ENCODE results near the gene AGAP1.

Gene AGAP1

DNA sequence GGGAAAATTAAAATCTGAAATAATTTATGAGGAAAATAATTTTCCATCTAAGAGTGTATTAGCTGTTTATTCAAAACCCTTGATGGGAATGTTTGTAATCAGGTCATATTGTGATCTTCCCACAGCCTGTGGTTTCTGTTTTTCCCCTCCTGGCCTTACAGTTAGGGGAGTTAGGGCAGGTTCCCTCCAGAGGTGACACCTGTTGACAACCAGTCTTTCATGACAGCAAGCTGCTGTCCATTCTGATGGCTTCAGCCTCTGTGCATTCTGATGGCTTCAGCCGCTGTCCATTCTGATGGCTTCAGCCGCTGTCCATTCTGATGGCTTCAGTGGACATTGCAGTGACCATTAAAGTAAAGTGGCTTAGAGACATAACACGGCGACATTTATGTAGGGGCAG, 346.1 kb downstream of the AGAP1 start:
- H3K4me3 ChIP-seq (ENCODE audit: severe bottlenecking): no peak overlapping the region
- no peaks in the 10 kb centered on the region for H3K36me3 ChIP-seq (ENCODE audit: low read depth)
- DNase-seq (ENCODE audit: low spot score): no peak
- H3K27me3 ChIP-seq (ENCODE audit: insufficient read depth, poor library complexity, severe bottlenecking): no peaks in the 10 kb centered on the region
- no peaks in the 10 kb centered on the region for H3K9me3 ChIP-seq (ENCODE audit: severe bottlenecking)
- H3K4me1 ChIP-seq (ENCODE audit: insufficient read depth, poor library complexity, severe bottlenecking): no peaks in the 10 kb centered on the region
- no peak for ATAC-seq (ENCODE audit: low read depth)
- H3K27ac ChIP-seq (ENCODE audit: poor library complexity, severe bottlenecking): no peak overlapping the region
- TF ChIP-seq, protein P1, sequence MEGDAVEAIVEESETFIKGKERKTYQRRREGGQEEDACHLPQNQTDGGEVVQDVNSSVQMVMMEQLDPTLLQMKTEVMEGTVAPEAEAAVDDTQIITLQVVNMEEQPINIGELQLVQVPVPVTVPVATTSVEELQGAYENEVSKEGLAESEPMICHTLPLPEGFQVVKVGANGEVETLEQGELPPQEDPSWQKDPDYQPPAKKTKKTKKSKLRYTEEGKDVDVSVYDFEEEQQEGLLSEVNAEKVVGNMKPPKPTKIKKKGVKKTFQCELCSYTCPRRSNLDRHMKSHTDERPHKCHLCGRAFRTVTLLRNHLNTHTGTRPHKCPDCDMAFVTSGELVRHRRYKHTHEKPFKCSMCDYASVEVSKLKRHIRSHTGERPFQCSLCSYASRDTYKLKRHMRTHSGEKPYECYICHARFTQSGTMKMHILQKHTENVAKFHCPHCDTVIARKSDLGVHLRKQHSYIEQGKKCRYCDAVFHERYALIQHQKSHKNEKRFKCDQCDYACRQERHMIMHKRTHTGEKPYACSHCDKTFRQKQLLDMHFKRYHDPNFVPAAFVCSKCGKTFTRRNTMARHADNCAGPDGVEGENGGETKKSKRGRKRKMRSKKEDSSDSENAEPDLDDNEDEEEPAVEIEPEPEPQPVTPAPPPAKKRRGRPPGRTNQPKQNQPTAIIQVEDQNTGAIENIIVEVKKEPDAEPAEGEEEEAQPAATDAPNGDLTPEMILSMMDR (IDR thresholded peaks at IDR 0.05; ENCODE audit: poor library complexity, severe bottlenecking): no peak

DNA sequence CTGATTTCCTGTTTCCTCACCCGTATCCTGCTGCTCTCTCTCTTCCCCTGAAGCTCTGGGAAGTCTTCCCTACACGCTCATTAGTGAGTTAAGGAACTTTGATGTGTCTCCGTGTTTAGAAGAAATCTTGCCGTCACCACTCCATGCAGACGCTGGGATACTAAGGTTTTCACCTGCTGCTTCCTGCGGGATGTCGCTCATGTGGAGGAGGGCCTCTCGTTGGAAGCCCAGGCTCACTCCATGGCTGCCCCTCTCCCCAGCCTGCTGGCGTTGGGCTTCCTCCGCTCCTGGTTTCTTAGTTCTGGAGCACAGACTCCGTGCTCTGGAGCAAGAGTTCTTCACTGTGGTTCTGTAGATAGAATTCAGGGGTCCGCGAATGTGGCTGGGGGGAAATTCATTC, 348.0 kb downstream of the AGAP1 start:
- TF ChIP-seq, protein P1 (IDR thresholded peaks at IDR 0.05; ENCODE audit: poor library complexity, severe bottlenecking): no peak
- H3K27ac ChIP-seq (ENCODE audit: poor library complexity, severe bottlenecking): no peak overlapping the region
- no peaks in the 10 kb centered on the region for H3K36me3 ChIP-seq (ENCODE audit: low read depth)
- no peak for DNase-seq (ENCODE audit: low spot score)
- no peaks in the 10 kb centered on the region for H3K27me3 ChIP-seq (ENCODE audit: insufficient read depth, poor library complexity, severe bottlenecking)
- ATAC-seq (ENCODE audit: low read depth): no peak
- H3K4me1 ChIP-seq (ENCODE audit: insufficient read depth, poor library complexity, severe bottlenecking): no peaks in the 10 kb centered on the region
- H3K4me3 ChIP-seq (ENCODE audit: severe bottlenecking): no peak overlapping the region
- no peaks in the 10 kb centered on the region for H3K9me3 ChIP-seq (ENCODE audit: severe bottlenecking)

DNA sequence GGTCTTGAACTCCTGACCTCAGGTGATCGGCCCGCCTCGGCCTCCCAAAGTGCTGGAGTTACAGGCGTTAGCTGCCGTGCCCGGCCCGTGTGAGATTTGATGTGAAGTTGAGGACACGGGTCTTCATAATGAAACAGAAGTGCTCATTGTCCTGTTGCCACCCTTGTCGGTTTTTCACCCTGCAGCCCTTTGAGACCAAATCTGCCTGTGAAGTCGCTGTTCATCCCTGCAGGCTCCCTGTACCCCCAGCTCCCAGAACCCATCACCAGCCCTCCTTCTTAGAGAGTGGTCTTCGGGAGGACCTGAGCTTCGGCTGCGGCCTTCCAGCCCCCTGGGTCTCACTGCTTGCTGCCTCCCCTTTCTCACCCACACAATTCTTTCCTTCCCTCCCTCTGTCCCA, 349.1 kb downstream of the AGAP1 start:
- H3K4me3 ChIP-seq (ENCODE audit: severe bottlenecking): no peak overlapping the region
- no peaks in the 10 kb centered on the region for H3K9me3 ChIP-seq (ENCODE audit: severe bottlenecking)
- TF ChIP-seq, protein P1 (IDR thresholded peaks at IDR 0.05; ENCODE audit: poor library complexity, severe bottlenecking): no peak
- peaks cover 3% of the 10 kb centered on the region; the same call in 1 of the 2 replicates for H3K36me3 ChIP-seq (ENCODE audit: low read depth)
- no peaks in the 10 kb centered on the region for H3K27me3 ChIP-seq (ENCODE audit: insufficient read depth, poor library complexity, severe bottlenecking)
- ATAC-seq (ENCODE audit: low read depth) (no peak), DNase-seq (ENCODE audit: low spot score) (no peak)
- H3K4me1 ChIP-seq (ENCODE audit: insufficient read depth, poor library complexity, severe bottlenecking): no peaks in the 10 kb centered on the region
- no peak overlapping the region for H3K27ac ChIP-seq (ENCODE audit: poor library complexity, severe bottlenecking)

DNA sequence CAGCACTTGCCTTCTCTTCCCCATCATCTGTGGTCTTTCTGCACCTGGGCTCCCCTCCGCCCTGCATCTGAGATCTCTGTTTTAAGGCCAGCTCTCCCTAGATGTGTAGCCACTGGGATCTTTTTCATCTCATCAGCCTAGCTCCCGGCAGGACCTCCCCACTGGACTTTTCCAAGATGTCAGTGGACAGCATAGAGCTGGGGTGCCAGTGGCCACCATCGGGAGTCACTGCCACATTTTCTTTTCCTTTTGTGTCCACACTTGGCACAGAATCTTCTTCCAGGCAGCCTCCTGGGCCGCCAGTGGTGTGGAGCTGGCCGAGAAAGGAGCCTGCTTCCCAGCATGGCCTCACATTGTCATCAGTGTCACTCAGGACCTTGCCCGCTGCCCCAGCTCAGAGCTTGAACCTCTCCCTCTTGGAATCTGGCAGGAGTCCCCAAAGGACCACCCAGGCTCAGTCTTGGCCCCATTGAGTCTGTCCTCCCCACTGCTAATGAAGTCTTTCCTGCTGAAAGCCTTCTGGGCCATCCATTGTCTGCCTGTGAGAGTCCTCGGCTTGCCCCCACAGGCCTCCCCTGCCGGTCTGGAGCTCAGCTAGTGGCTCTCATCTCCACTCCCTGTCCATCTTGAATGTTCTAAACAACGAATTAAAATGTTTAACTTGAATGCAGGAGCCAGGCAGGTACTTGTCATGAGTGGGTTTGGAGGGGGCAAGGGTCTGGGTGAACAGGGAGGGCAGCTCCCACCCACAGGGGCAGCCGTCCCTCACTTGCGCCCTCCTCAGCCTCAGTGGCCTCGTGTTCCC, 349.9 kb downstream of the AGAP1 start:
- no peak for ATAC-seq (ENCODE audit: low read depth)
- no peak for DNase-seq (ENCODE audit: low spot score)
- no peaks in the 10 kb centered on the region for H3K27me3 ChIP-seq (ENCODE audit: insufficient read depth, poor library complexity, severe bottlenecking)
- peaks cover 3% of the 10 kb centered on the region; the same call in 1 of the 2 replicates for H3K36me3 ChIP-seq (ENCODE audit: low read depth)
- no peaks in the 10 kb centered on the region for H3K4me1 ChIP-seq (ENCODE audit: insufficient read depth, poor library complexity, severe bottlenecking)
- TF ChIP-seq, protein P1 (IDR thresholded peaks at IDR 0.05; ENCODE audit: poor library complexity, severe bottlenecking): no peak
- H3K4me3 ChIP-seq (ENCODE audit: severe bottlenecking): no peak overlapping the region
- no peaks in the 10 kb centered on the region for H3K9me3 ChIP-seq (ENCODE audit: severe bottlenecking)
- H3K27ac ChIP-seq (ENCODE audit: poor library complexity, severe bottlenecking): no peak overlapping the region

DNA sequence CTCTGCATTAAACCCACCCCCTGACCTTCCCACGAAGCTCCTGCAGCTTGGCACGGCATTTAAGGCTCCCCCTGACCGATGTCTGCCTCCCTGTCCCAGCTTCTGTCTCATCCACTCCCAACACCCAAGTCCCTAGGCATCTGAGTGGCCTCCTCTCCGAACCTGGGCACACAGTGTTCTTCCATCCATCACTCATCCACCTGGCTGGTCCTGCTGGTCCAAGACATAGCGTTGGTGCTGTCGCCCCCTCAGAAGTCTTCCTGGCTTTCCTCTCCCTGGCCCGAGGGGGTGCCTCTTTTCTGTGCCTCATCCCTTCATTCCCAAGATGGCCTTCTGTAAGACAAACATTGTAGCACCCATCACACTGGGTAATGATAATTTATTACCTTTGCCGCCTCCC, 350.7 kb downstream of the AGAP1 start:
- Histone ChIP-seq H3K9me3 (ENCODE audit: severe bottlenecking) (no peaks in the 10 kb centered on the region), H3K36me3 (ENCODE audit: low read depth) (peaks cover 3% of the 10 kb centered on the region; the same call in 1 of the 2 replicates), H3K4me1 (ENCODE audit: insufficient read depth, poor library complexity, severe bottlenecking) (no peaks in the 10 kb centered on the region), H3K27ac (ENCODE audit: poor library complexity, severe bottlenecking) (no peak overlapping the region), H3K27me3 (ENCODE audit: insufficient read depth, poor library complexity, severe bottlenecking) (no peaks in the 10 kb centered on the region), H3K4me3 (ENCODE audit: severe bottlenecking) (no peak overlapping the region)
- TF ChIP-seq, protein P1 (IDR thresholded peaks at IDR 0.05; ENCODE audit: poor library complexity, severe bottlenecking): no peak
- no peak for DNase-seq (ENCODE audit: low spot score)
- ATAC-seq (ENCODE audit: low read depth): no peak

Measured in RWPE2 (cell line).